Keratinocyte (primary cell): ENCODE results near the gene OR9A2.

ENCODE experiments used
- EZH2 ChIP-seq: IDR thresholded peaks from one replicate; pipeline ENCODE4 v1.6.1; 2012; ENCODE audit warnings: inconsistent platforms, mild to moderate bottlenecking, low read length, moderate library complexity
- TF ChIP-seq, protein P1 (sequence below), 3 experiments: IDR thresholded peaks in 1 of 3; conservative IDR thresholded peaks in 1 of 3; optimal IDR thresholded peaks in 1 of 3; 2 replicates in 2 of 3; 3 replicates in 1 of 3; pipeline versions ENCODE3 to v1.5.1; 2011; ENCODE audit warnings: low read length in 3 of 3, mild to moderate bottlenecking in 3 of 3, moderate library complexity in 2 of 3, control low read depth in 1 of 3, inconsistent platforms in 1 of 3; ENCODE audit not compliant: insufficient read depth in 2 of 3; ENCODE audit errors: extremely low read depth in 1 of 3

- TF ChIP-seq, protein P1, sequence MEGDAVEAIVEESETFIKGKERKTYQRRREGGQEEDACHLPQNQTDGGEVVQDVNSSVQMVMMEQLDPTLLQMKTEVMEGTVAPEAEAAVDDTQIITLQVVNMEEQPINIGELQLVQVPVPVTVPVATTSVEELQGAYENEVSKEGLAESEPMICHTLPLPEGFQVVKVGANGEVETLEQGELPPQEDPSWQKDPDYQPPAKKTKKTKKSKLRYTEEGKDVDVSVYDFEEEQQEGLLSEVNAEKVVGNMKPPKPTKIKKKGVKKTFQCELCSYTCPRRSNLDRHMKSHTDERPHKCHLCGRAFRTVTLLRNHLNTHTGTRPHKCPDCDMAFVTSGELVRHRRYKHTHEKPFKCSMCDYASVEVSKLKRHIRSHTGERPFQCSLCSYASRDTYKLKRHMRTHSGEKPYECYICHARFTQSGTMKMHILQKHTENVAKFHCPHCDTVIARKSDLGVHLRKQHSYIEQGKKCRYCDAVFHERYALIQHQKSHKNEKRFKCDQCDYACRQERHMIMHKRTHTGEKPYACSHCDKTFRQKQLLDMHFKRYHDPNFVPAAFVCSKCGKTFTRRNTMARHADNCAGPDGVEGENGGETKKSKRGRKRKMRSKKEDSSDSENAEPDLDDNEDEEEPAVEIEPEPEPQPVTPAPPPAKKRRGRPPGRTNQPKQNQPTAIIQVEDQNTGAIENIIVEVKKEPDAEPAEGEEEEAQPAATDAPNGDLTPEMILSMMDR (optimal IDR thresholded peaks at IDR 0.05 in 1 of 3, IDR thresholded peaks at IDR 0.05 in 1 of 3, conservative IDR thresholded peaks at IDR 0.05 in 1 of 3; ENCODE audit: extremely low read depth in 1 of 3, insufficient read depth in 2 of 3, low read length in 3 of 3) = no peak
- TF ChIP-seq EZH2 = no peak
Observed at GRCh38 chr7:142983825-142984224, 43.1 kb downstream of the OR9A2 start.
